Measurements from ENCODE around the gene EARS2. TPM values are rescaled to one million over a fixed set of nuclear protein-coding genes. Genes with fewer than 3 reads are reported as not detected.
A peak's percentile ranks its signal among the peaks of the same experiment; 100 is the strongest.

EARS2 gene
- polyA plus RNA-seq, 1 donor from 2014 or later, result 14.4 TPM

GRCh38 chr16:23577493-23577892, 20.3 kb upstream of the EARS2 start:
- Mint-ChIP-seq H3K4me1 (peaks cover 0 to under 1% (median 0%) of the 10 kb centered on the region in 3 donors), H3K36me3 (no peaks in the 10 kb centered on the region), H3K4me3 (no peak overlapping the region), H3K27ac (peak overlapping the region in 1 of 3 donors; percentile 23), H3K27me3 (no peaks in the 10 kb centered on the region), H3K9me3 (no peaks in the 10 kb centered on the region)

- Mint-ChIP-seq H3K4me1 (peaks cover 8 to 13% (median 10%) of the 10 kb centered on the region in 3 donors), H3K27me3 (no peaks in the 10 kb centered on the region), H3K9me3 (no peaks in the 10 kb centered on the region), H3K4me3 (no peak overlapping the region), H3K27ac (peak overlapping the region in 1 of 3 donors; percentile 34), H3K36me3 (peaks cover 5% of the 10 kb centered on the region)
Observed at GRCh38 chr16:23575834-23576233, 18.7 kb upstream of the EARS2 start.

- Mint-ChIP-seq H3K4me3 (peak overlapping the region in 1 of 4 donors; percentile 12), H3K9me3 (no peaks in the 10 kb centered on the region), H3K4me1 (peaks cover 15 to 22% (median 20%) of the 10 kb centered on the region in 3 donors), H3K36me3 (peaks cover 8% of the 10 kb centered on the region), H3K27me3 (no peaks in the 10 kb centered on the region), H3K27ac (no peak overlapping the region)
Observed at GRCh38 chr16:23573817-23574216, 16.7 kb upstream of the EARS2 start.

- H3K36me3 Mint-ChIP-seq, result peaks cover 8% of the 10 kb centered on the region
- no peak overlapping the region for H3K27ac Mint-ChIP-seq
Observed at GRCh38 chr16:23572394-23572793, 15.2 kb upstream of the EARS2 start.

GRCh38 chr16:23571895-23572294, 14.7 kb upstream of the EARS2 start:
- H3K4me1 Mint-ChIP-seq, result peaks cover 15 to 22% (median 20%) of the 10 kb centered on the region in 3 donors

More at GRCh38 chr16:23572394-23572793, 15.2 kb upstream of the EARS2 start:
- Mint-ChIP-seq H3K27me3 (no peaks in the 10 kb centered on the region), H3K9me3 (no peaks in the 10 kb centered on the region), H3K4me3 (no peak overlapping the region), H3K4me1 (peaks cover 15 to 22% (median 20%) of the 10 kb centered on the region in 3 donors)

GRCh38 chr16:23570992-23571632, 14.0 kb upstream of the EARS2 start:
- H3K4me1 Mint-ChIP-seq, result peaks cover 17 to 22% (median 20%) of the 10 kb centered on the region in 3 donors

More at GRCh38 chr16:23571895-23572294, 14.7 kb upstream of the EARS2 start:
- peak overlapping the region in 2 of 4 donors; percentile 39 to 46 for H3K4me3 Mint-ChIP-seq
- peak overlapping the region in 1 of 3 donors; percentile 55 for H3K27ac Mint-ChIP-seq
- no peaks in the 10 kb centered on the region for H3K9me3 Mint-ChIP-seq
- peaks cover 8% of the 10 kb centered on the region for H3K36me3 Mint-ChIP-seq
- H3K27me3 Mint-ChIP-seq, result no peaks in the 10 kb centered on the region

GRCh38 chr16:23567602-23568001, 10.5 kb upstream of the EARS2 start:
- Mint-ChIP-seq H3K27me3 (no peaks in the 10 kb centered on the region), H3K4me3 (no peak overlapping the region), H3K9me3 (no peaks in the 10 kb centered on the region), H3K27ac (no peak overlapping the region), H3K36me3 (peaks cover 10% of the 10 kb centered on the region), H3K4me1 (peaks cover 20 to 22% (median 20%) of the 10 kb centered on the region in 3 donors)

More at GRCh38 chr16:23570992-23571632, 14.0 kb upstream of the EARS2 start:
- H3K27me3 Mint-ChIP-seq, result no peaks in the 10 kb centered on the region
- H3K27ac Mint-ChIP-seq, result peak overlapping the region; percentile 29 to 75 (median 51)
- H3K36me3 Mint-ChIP-seq, result peaks cover 8% of the 10 kb centered on the region
- no peaks in the 10 kb centered on the region for H3K9me3 Mint-ChIP-seq
- peak overlapping the region in 3 of 4 donors; percentile 14 to 91 (median 22) for H3K4me3 Mint-ChIP-seq

GRCh38 chr16:23566724-23567123, 9.6 kb upstream of the EARS2 start:
- peaks cover 17 to 18% (median 17%) of the 10 kb centered on the region in 3 donors for H3K4me1 Mint-ChIP-seq
- H3K27me3 Mint-ChIP-seq, result no peaks in the 10 kb centered on the region
- H3K4me3 Mint-ChIP-seq, result no peak overlapping the region
- no peak overlapping the region for H3K27ac Mint-ChIP-seq
- H3K9me3 Mint-ChIP-seq, result no peaks in the 10 kb centered on the region
- H3K36me3 Mint-ChIP-seq, result peaks cover 10% of the 10 kb centered on the region

- peaks cover 6 to 7% (median 7%) of the 10 kb centered on the region in 3 donors for H3K4me1 Mint-ChIP-seq
- H3K9me3 Mint-ChIP-seq, result no peaks in the 10 kb centered on the region
- no peak overlapping the region for H3K4me3 Mint-ChIP-seq
- H3K36me3 Mint-ChIP-seq, result peaks cover 4% of the 10 kb centered on the region
- H3K27me3 Mint-ChIP-seq, result no peaks in the 10 kb centered on the region
- peak overlapping the region in 1 of 3 donors; percentile 59 for H3K27ac Mint-ChIP-seq
Observed at GRCh38 chr16:23564575-23565363, 7.6 kb upstream of the EARS2 start.

- Mint-ChIP-seq H3K27ac (peak overlapping the region in 1 of 3 donors; percentile 9), H3K4me3 (peak overlapping the region in 1 of 4 donors; percentile 3), H3K9me3 (no peaks in the 10 kb centered on the region), H3K4me1 (peaks cover 4 to 12% (median 11%) of the 10 kb centered on the region in 3 donors), H3K27me3 (no peaks in the 10 kb centered on the region), H3K36me3 (peaks cover 2% of the 10 kb centered on the region)
Observed at GRCh38 chr16:23563186-23563585, 6.0 kb upstream of the EARS2 start.

- H3K9me3 Mint-ChIP-seq, result no peaks in the 10 kb centered on the region
- no peaks in the 10 kb centered on the region for H3K27me3 Mint-ChIP-seq
- peaks cover 2% of the 10 kb centered on the region for H3K36me3 Mint-ChIP-seq
- H3K4me3 Mint-ChIP-seq, result peak overlapping the region in 1 of 4 donors; percentile 65
- peak overlapping the region in 1 of 3 donors; percentile 65 for H3K27ac Mint-ChIP-seq
- peaks cover 4 to 12% (median 11%) of the 10 kb centered on the region in 3 donors for H3K4me1 Mint-ChIP-seq
Observed at GRCh38 chr16:23562505-23562904, 5.4 kb upstream of the EARS2 start.

- Mint-ChIP-seq H3K36me3 (peaks cover 2% of the 10 kb centered on the region), H3K4me1 (peaks cover 5 to 19% (median 14%) of the 10 kb centered on the region in 3 donors), H3K27ac (no peak overlapping the region), H3K9me3 (no peaks in the 10 kb centered on the region), H3K4me3 (no peak overlapping the region), H3K27me3 (no peaks in the 10 kb centered on the region)
Observed at GRCh38 chr16:23561586-23561985, 4.4 kb upstream of the EARS2 start.

- H3K27ac Mint-ChIP-seq, result peak overlapping the region; percentile 92 to 98 (median 96)
- no peaks in the 10 kb centered on the region for H3K27me3 Mint-ChIP-seq
- H3K36me3 Mint-ChIP-seq, result no peaks in the 10 kb centered on the region
- H3K4me3 Mint-ChIP-seq, result peak overlapping the region; percentile 93 to 99 (median 96)
- no peaks in the 10 kb centered on the region for H3K9me3 Mint-ChIP-seq
- H3K4me1 Mint-ChIP-seq, result peaks cover 8 to 35% (median 22%) of the 10 kb centered on the region in 3 donors
Observed at GRCh38 chr16:23557779-23558702, 891 bp upstream of the EARS2 start.

- H3K36me3 Mint-ChIP-seq, result peaks cover 3% of the 10 kb centered on the region
- H3K27me3 Mint-ChIP-seq, result no peaks in the 10 kb centered on the region
- peak overlapping the region in 1 of 3 donors; percentile 31 for H3K27ac Mint-ChIP-seq
- no peaks in the 10 kb centered on the region for H3K9me3 Mint-ChIP-seq
- peak overlapping the region in 1 of 4 donors; percentile 99 for H3K4me3 Mint-ChIP-seq
- H3K4me1 Mint-ChIP-seq, result peaks cover 9 to 30% (median 15%) of the 10 kb centered on the region in 3 donors
Observed at GRCh38 chr16:23554536-23554935, 2.6 kb downstream of the EARS2 start.
